GM12878 (cell line): ENCODE data around the gene GTPBP3. TPM values are rescaled to one million over a fixed set of nuclear protein-coding genes. Genes with fewer than 3 reads are reported as not detected.

Experiments
- ATAC-seq: fragments of 200-7000 bp; cut with Tn5 transposase; 3 replicates; pipeline ENCODE4 v1.9.1; 2020; ENCODE audit warnings: mild to moderate bottlenecking, moderate library complexity
- BruUV-seq: library from RNA; stranded (reverse); fragments of 400-500 nt; replicated peaks from 2 replicates; lab custom pipeline; 2021; lab: Mats Ljungman, UMichigan
- CTCF ChIA-PET: fragments of 300-600 bp; sonication (Branson Sonifier 250); formaldehyde crosslinking; extraction: SDS; loops from one replicate; lab custom pipeline; 2021; ENCODE audit warnings: inconsistent platforms; lab: Yijun Ruan, JAX
- POLR2A ChIA-PET: fragments of 350-600 bp; formaldehyde crosslinking; extraction: SDS; loops from one replicate; lab custom pipeline; 2021; ENCODE audit warnings: inconsistent platforms; lab: Charles Lee
- RAD21 ChIA-PET: fragments of 300-600 bp; sonication (Branson Sonifier 250); formaldehyde crosslinking; loops from one replicate; lab custom pipeline; 2023; ENCODE audit warnings: antibody characterized with exemption; ENCODE audit not compliant: unreplicated experiment; lab: Charles Lee
- SMC1A ChIA-PET: fragments of 300-600 bp; sonication (Branson Sonifier 250); formaldehyde crosslinking; loops from one replicate; lab custom pipeline; 2023; ENCODE audit not compliant: unreplicated experiment, uncharacterized antibody; lab: Charles Lee
- DNase-seq: peaks from one replicate; pipeline ENCODE4 v3.0.0-alpha.2; 2011; ENCODE audit warnings: low read depth, low spot score
- FAIRE-seq: peaks from 3 replicates; lab custom pipeline; 2011; peaks lifted over from hg19 to GRCh38; lab: Jason Lieb, UNC
- H2AFZ ChIP-seq: 2 replicates; pipeline ENCODE4 v1.6.0; 2011; ENCODE audit warnings: low read depth, low read length, control low read depth; ENCODE audit not compliant: control insufficient read depth
- H3K27ac ChIP-seq: 2 replicates; pipeline ENCODE4 v1.5.1; 2011; ENCODE audit warnings: control low read depth; ENCODE audit not compliant: control insufficient read depth, insufficient read depth
- H3K27me3 ChIP-seq, 2 experiments: replicated peaks in 1 of 2; 2 replicates each; pipeline versions ENCODE4 v1.6.0 to v1.6.1; 2011; ENCODE audit warnings: low read length in 1 of 2; ENCODE audit not compliant: control insufficient read depth in 2 of 2, insufficient read depth in 2 of 2
- H3K36me3 ChIP-seq, 2 experiments: 2 replicates each; pipeline ENCODE4 v1.5.1; 2011; ENCODE audit warnings: low read length in 1 of 2; ENCODE audit not compliant: control insufficient read depth in 2 of 2, insufficient read depth in 2 of 2
- H3K4me1 ChIP-seq: 2 replicates; pipeline ENCODE4 v1.6.1; 2011; ENCODE audit warnings: mild to moderate bottlenecking, low read length, moderate library complexity, mixed read lengths; ENCODE audit not compliant: control insufficient read depth, insufficient read depth
- H3K4me2 ChIP-seq: 2 replicates; pipeline ENCODE4 v1.6.0; 2011; ENCODE audit warnings: control low read depth; ENCODE audit not compliant: control insufficient read depth, insufficient read depth
- H3K4me3 ChIP-seq: fragments of 200-600 bp; sonication (generic); 2 replicates; pipeline ENCODE4 v1.5.1; 2016
- H3K79me2 ChIP-seq: 2 replicates; pipeline ENCODE4 v1.6.0; 2011; ENCODE audit warnings: low read length; ENCODE audit not compliant: control insufficient read depth, insufficient read depth
- H3K9ac ChIP-seq: 2 replicates; pipeline ENCODE4 v1.8.0; 2011; ENCODE audit warnings: low read length, control low read depth, mixed read lengths; ENCODE audit not compliant: control insufficient read depth, insufficient read depth
- H3K9me3 ChIP-seq: replicated peaks from 3 replicates; pipeline ENCODE4 v1.5.1; 2011; ENCODE audit warnings: mild to moderate bottlenecking, low read length; ENCODE audit not compliant: control insufficient read depth, insufficient read depth
- H4K20me1 ChIP-seq: 2 replicates; pipeline ENCODE4 v1.6.0; 2011; ENCODE audit not compliant: control insufficient read depth, insufficient read depth
- CBX5 ChIP-seq: sonication (generic); IDR thresholded peaks from 2 replicates; pipeline ENCODE4 v1.6.1; 2016; ENCODE audit warnings: low read depth, moderate library complexity, mild to moderate bottlenecking, inconsistent platforms
- EP300 ChIP-seq, 2 experiments: fragments of 150-350 bp in 1 of 2; IDR thresholded peaks; 2 replicates each; pipeline ENCODE4 v1.6.1; 2011 to 2012; ENCODE audit warnings: low read depth in 2 of 2, low read length in 2 of 2, borderline replicate concordance in 1 of 2, improper control_type of control experiment in 1 of 2, inconsistent platforms in 1 of 2; ENCODE audit not compliant: control insufficient read depth in 1 of 2
- NKRF ChIP-seq: fragments of 450-650 bp; conservative IDR thresholded peaks from 2 replicates; pipeline ENCODE4 v1.6.1; 2017; ENCODE audit warnings: mild to moderate bottlenecking, moderate library complexity
- POLR2A ChIP-seq: IDR thresholded peaks from 2 replicates; pipeline ENCODE4 v1.6.1; 2011; ENCODE audit warnings: low read depth, mild to moderate bottlenecking, low read length
- RAD51 ChIP-seq: fragments of 450-650 bp; IDR thresholded peaks from 2 replicates; pipeline ENCODE4 v1.6.1; 2016; ENCODE audit warnings: moderate library complexity, mild to moderate bottlenecking, inconsistent platforms
- RELB ChIP-seq: fragments of 450-650 bp; IDR thresholded peaks from 2 replicates; pipeline ENCODE4 v1.6.1; 2017; ENCODE audit warnings: low read depth, mild to moderate bottlenecking, moderate library complexity
- SMARCA5 ChIP-seq: fragments of 450-650 bp; IDR thresholded peaks from 2 replicates; pipeline ENCODE4 v1.6.1; 2017; ENCODE audit warnings: mild to moderate bottlenecking
- TBL1XR1 ChIP-seq: IDR thresholded peaks from 2 replicates; pipeline ENCODE4 v1.6.1; 2012; ENCODE audit warnings: low read depth, low read length, improper control_type of control experiment
- ZBED1 ChIP-seq: IDR thresholded peaks from 2 replicates; pipeline ENCODE4 v1.6.1; 2016; ENCODE audit warnings: borderline replicate concordance
- WGBS: methylation state at CpG from one replicate; pipeline ENCODE4 v1.1.6; 2016; ENCODE audit warnings: low lambda C conversion rate; ENCODE audit not compliant: insufficient replicate concordance, insufficient coverage; ENCODE audit errors: missing lambda C conversion rate; 5-methylcytosine and 5-hydroxymethylcytosine counted together
- in situ Hi-C: fragments of 300-500 bp; cut with MboI; formaldehyde crosslinking; loops from 9 replicates; pipeline ENCODE4 v1.14.3; 2018; ENCODE audit warnings: mixed read lengths
- intact Hi-C: fragments of 100-400 bp; cut with micrococcal nuclease; formaldehyde crosslinking; loops from one replicate; pipeline ENCODE4 v1.14.2; 2022; ENCODE audit not compliant: unreplicated experiment
- polyA plus RNA-seq, 11 experiments: library from polyadenylated mRNA; depleted of rRNA in 4 of 11; unstranded in 6 of 11; stranded (reverse) in 5 of 11; fragments of >200 nt; fragmentation: Nextera tagmentation in 4 of 11; fragmentation: Illumina TruSeq in 1 of 11; extraction: Ambion mirVana in 4 of 11; extraction: Trizol in 1 of 11; gene quantifications; 1 replicate in 1 of 11; 2 replicates in 10 of 11; pipeline versions ENCODE4 v1.2.1 to v1.2.3, GENCODE V29; 2011 to 2016; ENCODE audit warnings: inconsistent platforms in 2 of 11, missing spikeins in 2 of 11, low read depth in 1 of 11
- total RNA-seq, 4 experiments: library from RNA; depleted of rRNA in 3 of 4; stranded (reverse); fragments of >200 nt in 3 of 4; fragmentation: Illumina TruSeq in 1 of 4; extraction: Trizol in 1 of 4; gene quantifications; 2 replicates each; pipeline versions ENCODE4 v1.2.1 to v1.2.3, GENCODE V29; 2013 to 2021

Gene GTPBP3
- total and polyA plus RNA-seq, 10 of the 15 experiments (the other 5 are each of a cell fraction or from before 2014, with no cell fraction given), result 2.9 to 46.8 (median 15.4) TPM

- Histone ChIP-seq H3K27me3 (no peaks in the 10 kb centered on the region; a peak in 1 of 4 replicates), H3K36me3 (no peaks in the 10 kb centered on the region), H3K27ac (no peak overlapping the region), H4K20me1 (no peaks in the 10 kb centered on the region), H3K4me1 (peaks cover 13% of the 10 kb centered on the region), H3K9me3 (no peaks in the 10 kb centered on the region), H3K4me3 (no peak overlapping the region), H3K9ac (no peak overlapping the region), H2AFZ (no peak overlapping the region), H3K79me2 (no peaks in the 10 kb centered on the region), H3K4me2 (no peak overlapping the region)
- TF ChIP-seq TBL1XR1, result no peak
- no peak for TF ChIP-seq EP300 (IDR thresholded peaks at IDR 0.05; ENCODE audit: borderline replicate concordance in 1 of 2, control insufficient read depth in 1 of 2, low read depth in 2 of 2, low read length in 2 of 2)
- no peak for TF ChIP-seq NKRF
- no peak for TF ChIP-seq POLR2A
- TF ChIP-seq RAD51, result no peak
- TF ChIP-seq CBX5, result no peak
- TF ChIP-seq RELB, result no peak
- no peak for TF ChIP-seq ZBED1
- TF ChIP-seq SMARCA5, result no peak
- SMC1A ChIA-PET, result no interaction called here
- no peak for DNase-seq
- no TSS peak for BruUV-seq
- RAD21 ChIA-PET, result no interaction called here
- CTCF ChIA-PET, result interaction anchor here (1.0 kb wide), 1 partner anchor 16 kb away, joined by 4 read pairs; no protein-coding TSS in a partner anchor
- POLR2A ChIA-PET, result no interaction called here
- 94% methylated on average over 22 of the region's 22 CpGs for WGBS
- in situ Hi-C loops, result no loop called here
- ATAC-seq, result no peak
- intact Hi-C loops, result no loop called here
- FAIRE-seq, result no peak
Measured at GRCh38 chr19:17365361-17365760, 28.0 kb downstream of the GTPBP3 start.
